H1 (cell line): ENCODE results near the gene BBS2.

ENCODE experiments used
- ATF3 ChIP-seq: IDR thresholded peaks from 2 replicates; pipeline ENCODE4 v1.6.1; 2011; ENCODE audit warnings: low read depth, mild to moderate bottlenecking, low read length; ENCODE audit not compliant: insufficient read depth
- CTCF ChIP-seq, 3 experiments: IDR thresholded peaks; 1 replicate in 2 of 3; 2 replicates in 1 of 3; pipeline versions ENCODE4 v1.5.1 to v1.6.1; 2011; ENCODE audit warnings: low read length in 3 of 3, mild to moderate bottlenecking in 3 of 3, inconsistent platforms in 2 of 3, low read depth in 1 of 3, moderate library complexity in 1 of 3; ENCODE audit not compliant: insufficient read depth in 1 of 3; ENCODE audit errors: control extremely low read depth in 1 of 3
- EZH2 ChIP-seq: fragments of 200-600 bp; sonication (generic); IDR thresholded peaks from 2 replicates; pipeline ENCODE4 v1.7.1; 2012; ENCODE audit warnings: low read depth, mild to moderate bottlenecking, moderate library complexity, low read length, inconsistent platforms; ENCODE audit not compliant: severe bottlenecking
- NRF1 ChIP-seq: IDR thresholded peaks from 2 replicates; pipeline ENCODE4 v1.6.1; 2011; ENCODE audit warnings: mild to moderate bottlenecking, low read depth, low read length, improper control_type of control experiment
- POLR2A ChIP-seq, 2 experiments: IDR thresholded peaks; 1 replicate in 1 of 2; 2 replicates in 1 of 2; pipeline ENCODE4 v1.6.1; 2011; ENCODE audit warnings: low read depth in 2 of 2, low read length in 2 of 2, mild to moderate bottlenecking in 2 of 2; ENCODE audit errors: control extremely low read depth in 1 of 2
- POLR2AphosphoS5 ChIP-seq: IDR thresholded peaks from 2 replicates; pipeline ENCODE4 v1.6.1; 2011; ENCODE audit warnings: low read depth, low read length
- SIN3A ChIP-seq, 2 experiments: IDR thresholded peaks in 1 of 2; conservative IDR thresholded peaks in 1 of 2; 2 replicates each; pipeline ENCODE4 v1.6.1; 2011 to 2012; ENCODE audit warnings: low read length in 2 of 2, improper control_type of control experiment in 1 of 2, low read depth in 1 of 2, mild to moderate bottlenecking in 1 of 2
- SUZ12 ChIP-seq: fragments of 200-600 bp; sonication (generic); IDR thresholded peaks from 2 replicates; pipeline ENCODE4 v1.6.1; 2012; ENCODE audit warnings: mild to moderate bottlenecking, inconsistent platforms, low read length, moderate library complexity, mixed read lengths

GRCh38 chr16:56547949-56548567, 28.2 kb upstream of the BBS2 start:
- TF ChIP-seq POLR2AphosphoS5 (no peak), CTCF (IDR thresholded peaks at IDR 0.05; ENCODE audit: control extremely low read depth in 1 of 3, insufficient read depth in 1 of 3, low read depth in 1 of 3, low read length in 3 of 3) (no peak), POLR2A (IDR thresholded peaks at IDR 0.05; ENCODE audit: control extremely low read depth in 1 of 2, low read depth in 2 of 2, low read length in 2 of 2) (no peak), NRF1 (no peak), ATF3 (no peak), EZH2 (no peak), SUZ12 (no peak), SIN3A (conservative IDR thresholded peaks at IDR 0.05 in 1 of 2, IDR thresholded peaks at IDR 0.05 in 1 of 2; ENCODE audit: low read depth in 1 of 2, low read length in 2 of 2) (no peak)
